ENCODE data around the gene DCAF8L1. TPM values are rescaled to one million over a fixed set of nuclear protein-coding genes. Genes with fewer than 3 reads are reported as not detected.

DCAF8L1 gene
- total and polyA plus RNA-seq, 9 donors: not detected

Other genes with a start within 250 kb of the DCAF8L1 start
- gene MAGEB10, start 173.5 kb downstream of the DCAF8L1 start, total RNA-seq: not detected
- not detected for gene MAGEB10, start 173.5 kb downstream of the DCAF8L1 start, polyA plus RNA-seq (ENCODE audit: insufficient read depth in 1 of 8, insufficient read length in 8 of 8, low replicate concordance in 1 of 8)

Measured in muscle of leg (tissue), 9 donors.